Liver (tissue), 3 donors: ENCODE data around the gene PHF19.

ENCODE experiments used
- CTCF ChIP-seq: fragments of 150-350 bp; IDR thresholded peaks from 2 replicates; pipeline ENCODE4 v1.5.1; 2017; ENCODE audit warnings: improper control_type of control experiment, low read depth, low read length; ENCODE audit not compliant: missing input control
- EGR1 ChIP-seq, 2 donors: IDR thresholded peaks; 2 replicates each; pipeline ENCODE4 v1.6.1; 2016 to 2018; ENCODE audit warnings: antibody characterized with exemption in 2 of 2, low read depth in 2 of 2
- FOXA1 ChIP-seq: IDR thresholded peaks from 2 replicates; pipeline ENCODE4 v1.6.1; 2016; ENCODE audit warnings: antibody characterized with exemption
- GABPA ChIP-seq, 2 donors: IDR thresholded peaks in 1 of 2; conservative IDR thresholded peaks in 1 of 2; 2 replicates each; pipeline ENCODE4 v1.6.1; 2016; ENCODE audit warnings: antibody characterized with exemption in 2 of 2, mild to moderate bottlenecking in 1 of 2, moderate library complexity in 1 of 2
- HNF4A ChIP-seq, 2 donors: conservative IDR thresholded peaks; 2 replicates each; pipeline ENCODE4 v1.6.1; 2016; ENCODE audit warnings: antibody characterized with exemption in 2 of 2, mild to moderate bottlenecking in 2 of 2
- JUND ChIP-seq, 2 donors: IDR thresholded peaks; 2 replicates each; pipeline ENCODE4 v1.6.1; 2016; ENCODE audit warnings: antibody characterized with exemption in 2 of 2
- NR2F2 ChIP-seq: IDR thresholded peaks from 2 replicates; pipeline ENCODE4 v1.6.1; 2016; ENCODE audit warnings: antibody characterized with exemption
- RAD21 ChIP-seq, 2 donors: IDR thresholded peaks; 2 replicates each; pipeline ENCODE4 v1.6.1; 2016; ENCODE audit warnings: antibody characterized with exemption in 2 of 2, mild to moderate bottlenecking in 2 of 2
- RXRA ChIP-seq, 2 donors: IDR thresholded peaks; 2 replicates each; pipeline ENCODE4 v1.6.1; 2017 to 2018; ENCODE audit warnings: antibody characterized with exemption in 2 of 2, mild to moderate bottlenecking in 1 of 2
- SP1 ChIP-seq: IDR thresholded peaks from 2 replicates; pipeline ENCODE4 v1.6.1; 2018; ENCODE audit warnings: antibody characterized with exemption, mild to moderate bottlenecking
- TAF1 ChIP-seq: conservative IDR thresholded peaks from 2 replicates; pipeline ENCODE4 v1.6.1; 2016; ENCODE audit warnings: antibody characterized with exemption, mild to moderate bottlenecking
- TF ChIP-seq, protein P1 (sequence below): IDR thresholded peaks from 2 replicates; pipeline ENCODE4 v1.6.1; 2016; ENCODE audit warnings: antibody characterized with exemption, mild to moderate bottlenecking
- TF ChIP-seq, protein P2 (sequence below): IDR thresholded peaks from 2 replicates; pipeline ENCODE4 v1.6.1; 2016; ENCODE audit warnings: antibody characterized with exemption
- TF ChIP-seq, protein P3 (sequence below): IDR thresholded peaks from 2 replicates; pipeline ENCODE4 v1.6.1; 2016; ENCODE audit warnings: antibody characterized with exemption
- donor health status: healthy.
- donor health status: healthy.

DNA sequence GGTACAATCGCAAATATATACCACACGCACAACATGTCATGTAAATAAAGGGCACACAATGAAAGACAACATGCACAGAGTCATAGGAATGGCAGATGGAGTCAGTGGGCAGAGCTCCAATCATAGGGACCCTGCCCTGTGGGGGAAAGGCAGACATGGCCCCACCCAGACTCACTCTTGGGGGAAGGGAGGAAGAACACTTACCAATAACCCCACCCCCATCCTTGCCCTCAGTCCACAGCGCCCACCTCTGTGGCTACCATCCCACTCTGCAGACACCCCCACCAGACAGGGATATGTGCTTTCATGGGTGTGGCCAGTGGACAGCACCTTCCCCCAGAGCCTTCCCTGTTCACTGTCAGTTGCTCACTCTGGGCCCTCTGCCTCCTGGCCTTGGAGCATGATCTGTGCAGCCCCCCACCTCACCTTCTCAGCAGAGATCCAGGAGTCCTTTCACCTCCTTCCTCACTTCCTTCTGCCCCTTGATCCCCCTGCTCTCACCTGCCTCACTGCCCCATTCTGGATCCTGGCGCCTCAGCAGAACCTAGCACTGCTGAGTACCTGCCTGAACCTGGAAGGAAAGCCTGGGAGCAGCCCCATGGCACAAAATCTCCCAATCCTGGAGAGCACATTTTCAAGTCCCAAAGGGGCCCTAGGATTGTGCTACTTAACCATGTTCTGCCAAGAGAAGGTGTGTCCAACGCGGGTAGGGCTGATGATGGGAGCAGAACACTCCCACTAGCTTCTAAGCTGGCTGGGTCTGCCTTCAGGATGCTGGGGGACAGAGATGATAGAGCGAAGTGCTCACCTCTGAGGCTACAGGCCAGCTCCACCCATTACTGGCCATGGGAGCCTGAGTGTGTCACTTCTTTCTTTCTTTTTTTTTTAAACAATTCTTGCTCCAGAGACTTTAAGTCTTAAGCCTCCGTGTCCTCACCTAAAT is 1.5 kb upstream of the PHF19 start:
- TF ChIP-seq GABPA (IDR thresholded peaks at IDR 0.05 in 1 of 2, conservative IDR thresholded peaks at IDR 0.05 in 1 of 2) (no peak), CTCF (no peak), SP1 (no peak), HNF4A (conservative IDR thresholded peaks at IDR 0.05) (no peak), EGR1 (IDR thresholded peaks at IDR 0.05; ENCODE audit: low read depth in 2 of 2) (no peak), RAD21 (IDR thresholded peaks at IDR 0.05) (no peak), NR2F2 (no peak), RXRA (IDR thresholded peaks at IDR 0.05) (no peak), TAF1 (no peak), FOXA1 (no peak), JUND (IDR thresholded peaks at IDR 0.05) (no peak)
- TF ChIP-seq, protein P1, sequence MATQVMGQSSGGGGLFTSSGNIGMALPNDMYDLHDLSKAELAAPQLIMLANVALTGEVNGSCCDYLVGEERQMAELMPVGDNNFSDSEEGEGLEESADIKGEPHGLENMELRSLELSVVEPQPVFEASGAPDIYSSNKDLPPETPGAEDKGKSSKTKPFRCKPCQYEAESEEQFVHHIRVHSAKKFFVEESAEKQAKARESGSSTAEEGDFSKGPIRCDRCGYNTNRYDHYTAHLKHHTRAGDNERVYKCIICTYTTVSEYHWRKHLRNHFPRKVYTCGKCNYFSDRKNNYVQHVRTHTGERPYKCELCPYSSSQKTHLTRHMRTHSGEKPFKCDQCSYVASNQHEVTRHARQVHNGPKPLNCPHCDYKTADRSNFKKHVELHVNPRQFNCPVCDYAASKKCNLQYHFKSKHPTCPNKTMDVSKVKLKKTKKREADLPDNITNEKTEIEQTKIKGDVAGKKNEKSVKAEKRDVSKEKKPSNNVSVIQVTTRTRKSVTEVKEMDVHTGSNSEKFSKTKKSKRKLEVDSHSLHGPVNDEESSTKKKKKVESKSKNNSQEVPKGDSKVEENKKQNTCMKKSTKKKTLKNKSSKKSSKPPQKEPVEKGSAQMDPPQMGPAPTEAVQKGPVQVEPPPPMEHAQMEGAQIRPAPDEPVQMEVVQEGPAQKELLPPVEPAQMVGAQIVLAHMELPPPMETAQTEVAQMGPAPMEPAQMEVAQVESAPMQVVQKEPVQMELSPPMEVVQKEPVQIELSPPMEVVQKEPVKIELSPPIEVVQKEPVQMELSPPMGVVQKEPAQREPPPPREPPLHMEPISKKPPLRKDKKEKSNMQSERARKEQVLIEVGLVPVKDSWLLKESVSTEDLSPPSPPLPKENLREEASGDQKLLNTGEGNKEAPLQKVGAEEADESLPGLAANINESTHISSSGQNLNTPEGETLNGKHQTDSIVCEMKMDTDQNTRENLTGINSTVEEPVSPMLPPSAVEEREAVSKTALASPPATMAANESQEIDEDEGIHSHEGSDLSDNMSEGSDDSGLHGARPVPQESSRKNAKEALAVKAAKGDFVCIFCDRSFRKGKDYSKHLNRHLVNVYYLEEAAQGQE = no peak
- TF ChIP-seq, protein P2, sequence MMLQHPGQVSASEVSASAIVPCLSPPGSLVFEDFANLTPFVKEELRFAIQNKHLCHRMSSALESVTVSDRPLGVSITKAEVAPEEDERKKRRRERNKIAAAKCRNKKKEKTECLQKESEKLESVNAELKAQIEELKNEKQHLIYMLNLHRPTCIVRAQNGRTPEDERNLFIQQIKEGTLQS = no peak
- TF ChIP-seq, protein P3, sequence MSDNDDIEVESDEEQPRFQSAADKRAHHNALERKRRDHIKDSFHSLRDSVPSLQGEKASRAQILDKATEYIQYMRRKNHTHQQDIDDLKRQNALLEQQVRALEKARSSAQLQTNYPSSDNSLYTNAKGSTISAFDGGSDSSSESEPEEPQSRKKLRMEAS = no peak
